ENCODE results near the gene KLLN. TPM values are rescaled to one million over a fixed set of nuclear protein-coding genes. Genes with fewer than 3 reads are reported as not detected.
"Not testable (repeated sequence)": the region's sequence is repeated elsewhere in the genome, so short reads cannot be mapped to it uniquely, and the experiment has no call there.

KLLN gene, protein sequence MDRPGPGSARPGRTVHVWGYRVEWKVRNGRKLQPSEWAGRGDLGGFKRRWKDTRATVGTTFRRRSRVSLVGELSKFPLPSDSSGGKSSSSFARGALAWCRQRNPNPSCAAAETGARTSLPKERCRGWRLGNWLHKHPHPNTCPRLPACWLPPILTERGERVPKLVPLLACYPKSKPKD
- polyA plus RNA-seq (2013, experiment 1 of 2): 0.46 TPM
- 0.47 TPM for polyA plus RNA-seq (2013, experiment 2 of 2)

DNA sequence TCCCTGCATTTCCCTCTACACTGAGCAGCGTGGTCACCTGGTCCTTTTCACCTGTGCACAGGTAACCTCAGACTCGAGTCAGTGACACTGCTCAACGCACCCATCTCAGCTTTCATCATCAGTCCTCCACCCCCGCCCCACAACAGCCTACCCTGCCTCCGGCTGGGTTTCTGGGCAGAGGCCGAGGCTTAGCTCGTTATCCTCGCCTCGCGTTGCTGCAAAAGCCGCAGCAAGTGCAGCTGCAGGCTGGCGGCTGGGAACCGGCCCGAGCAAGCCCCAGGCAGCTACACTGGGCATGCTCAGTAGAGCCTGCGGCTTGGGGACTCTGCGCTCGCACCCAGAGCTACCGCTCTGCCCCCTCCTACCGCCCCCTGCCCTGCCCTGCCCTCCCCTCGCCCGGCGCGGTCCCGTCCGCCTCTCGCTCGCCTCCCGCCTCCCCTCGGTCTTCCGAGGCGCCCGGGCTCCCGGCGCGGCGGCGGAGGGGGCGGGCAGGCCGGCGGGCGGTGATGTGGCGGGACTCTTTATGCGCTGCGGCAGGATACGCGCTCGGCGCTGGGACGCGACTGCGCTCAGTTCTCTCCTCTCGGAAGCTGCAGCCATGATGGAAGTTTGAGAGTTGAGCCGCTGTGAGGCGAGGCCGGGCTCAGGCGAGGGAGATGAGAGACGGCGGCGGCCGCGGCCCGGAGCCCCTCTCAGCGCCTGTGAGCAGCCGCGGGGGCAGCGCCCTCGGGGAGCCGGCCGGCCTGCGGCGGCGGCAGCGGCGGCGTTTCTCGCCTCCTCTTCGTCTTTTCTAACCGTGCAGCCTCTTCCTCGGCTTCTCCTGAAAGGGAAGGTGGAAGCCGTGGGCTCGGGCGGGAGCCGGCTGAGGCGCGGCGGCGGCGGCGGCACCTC, at the start of gene KLLN, which contains the start of gene PTEN:
KLLN (minus strand) TSS at position 481 of the 891 bp plus-strand sequence. CDS start 1,046 bp downstream, outside the sequence.
PTEN (plus strand) TSS at position 573 of the 891 bp plus-strand sequence. CDS start 845 bp downstream, outside the sequence.
- Histone ChIP-seq H4K8ac (ENCODE audit: low read length) (peak within 1 kb of the TSS; percentile 89), H3K23ac (ENCODE audit: low read length in 2 of 2) (peak within 1 kb of the TSS; percentile 91 to 96), H2BK120ac (ENCODE audit: low read depth, low read length) (peak within 1 kb of the TSS; percentile 82), H2BK5ac (ENCODE audit: low read depth, low read length, poor library complexity, severe bottlenecking) (peak within 1 kb of the TSS; percentile 89), H3K4me1 (ENCODE audit: control insufficient read depth, insufficient read depth, low read depth, low read length) (peaks cover 6% of the 10 kb centered on the region), H3K9me3 (ENCODE audit: control insufficient read depth, low read length) (no peaks in the 10 kb centered on the region), H3K4me3 (ENCODE audit: insufficient read depth in 1 of 2, low read depth in 1 of 2, low read length in 2 of 2) (peak within 1 kb of the TSS; percentile 85 to 100), H3K27ac (ENCODE audit: low read length, poor library complexity, severe bottlenecking) (peak within 1 kb of the TSS; percentile 91), H4K91ac (ENCODE audit: low read length) (peak within 1 kb of the TSS; percentile 91), H2BK15ac (ENCODE audit: low read depth, poor library complexity, severe bottlenecking) (peak within 1 kb of the TSS; percentile 96), H3K9ac (ENCODE audit: low read length) (peak within 1 kb of the TSS; percentile 97), H2AK5ac (ENCODE audit: low read length, severe bottlenecking) (peak within 1 kb of the TSS; percentile 4), H3K36me3 (ENCODE audit: control insufficient read depth in 1 of 2, insufficient read depth in 2 of 2, low read depth in 1 of 2, low read length in 2 of 2) (no peaks in the 10 kb centered on the region), H3K18ac (ENCODE audit: low read depth in 1 of 2, low read length in 2 of 2) (peak within 1 kb of the TSS; percentile 94 to 99), H3K79me1 (replicated peaks; ENCODE audit: low read length, poor library complexity, severe bottlenecking) (no peaks in the 10 kb centered on the region), H2BK12ac (ENCODE audit: low read length in 2 of 2) (peak within 1 kb of the TSS; percentile 67 to 98), H3K27me3 (ENCODE audit: control insufficient read depth in 1 of 2, insufficient read depth in 1 of 2, low read length in 2 of 2) (no peaks in the 10 kb centered on the region), H2AFZ (ENCODE audit: low read depth, low read length) (peak within 1 kb of the TSS; percentile 97), H3K4me2 (ENCODE audit: low read length, poor library complexity, severe bottlenecking) (peak within 1 kb of the TSS; percentile 94), H3K14ac (ENCODE audit: low read length in 2 of 2) (peak within 1 kb of the TSS; percentile 71 to 82), H3K4ac (ENCODE audit: low read depth in 1 of 2, low read length in 2 of 2) (peak within 1 kb of the TSS; percentile 64 to 99)
- peak; percentile 93 for DNase-seq
- WGBS: under 1% methylated on average over 77 of the region's 89 CpGs

DNA sequence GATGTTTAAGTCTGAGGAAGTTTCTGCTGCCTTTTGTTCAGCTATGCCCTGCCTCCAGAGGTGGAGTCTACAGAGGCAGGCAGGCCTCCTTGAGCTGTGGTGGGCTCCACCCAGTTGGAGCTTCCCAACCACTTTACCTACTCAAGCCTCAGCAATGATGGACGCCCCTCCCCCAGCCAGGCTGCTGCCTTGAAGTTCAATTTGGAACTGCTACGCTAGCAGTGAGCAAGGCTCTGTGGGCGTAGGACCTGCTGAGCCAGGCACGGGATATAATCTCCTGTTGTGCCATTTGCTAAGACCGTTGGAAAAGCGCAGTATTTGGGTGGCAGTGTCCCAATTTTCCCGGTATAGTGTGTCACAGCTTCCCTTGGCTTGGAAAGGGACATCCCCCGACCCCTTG, 40.1 kb upstream of the KLLN start:
- H3K27ac ChIP-seq (ENCODE audit: low read length, poor library complexity, severe bottlenecking); H3K4me2 ChIP-seq (ENCODE audit: low read length, poor library complexity, severe bottlenecking); H3K4me3 ChIP-seq (ENCODE audit: insufficient read depth in 1 of 2, low read depth in 1 of 2, low read length in 2 of 2); H2AK5ac ChIP-seq (ENCODE audit: low read length, severe bottlenecking); H2BK5ac ChIP-seq (ENCODE audit: low read depth, low read length, poor library complexity, severe bottlenecking); H3K4ac ChIP-seq (ENCODE audit: low read depth in 1 of 2, low read length in 2 of 2); H2AFZ ChIP-seq (ENCODE audit: low read depth, low read length); H4K8ac ChIP-seq (ENCODE audit: low read length); H3K18ac ChIP-seq (ENCODE audit: low read depth in 1 of 2, low read length in 2 of 2); DNase-seq; H3K14ac ChIP-seq (ENCODE audit: low read length in 2 of 2); H3K27me3 ChIP-seq (ENCODE audit: control insufficient read depth in 1 of 2, insufficient read depth in 1 of 2, low read length in 2 of 2); H4K91ac ChIP-seq (ENCODE audit: low read length); H2BK120ac ChIP-seq (ENCODE audit: low read depth, low read length); H2BK12ac ChIP-seq (ENCODE audit: low read length in 2 of 2); H3K4me1 ChIP-seq (ENCODE audit: control insufficient read depth, insufficient read depth, low read depth, low read length); H3K23ac ChIP-seq (ENCODE audit: low read length in 2 of 2); H3K9me3 ChIP-seq (ENCODE audit: control insufficient read depth, low read length); H3K9ac ChIP-seq (ENCODE audit: low read length); H2BK15ac ChIP-seq (ENCODE audit: low read depth, poor library complexity, severe bottlenecking): not testable (repeated sequence)
- Histone ChIP-seq H3K79me1 (replicated peaks; ENCODE audit: low read length, poor library complexity, severe bottlenecking) (peaks cover 16% of the 10 kb centered on the region), H3K36me3 (ENCODE audit: control insufficient read depth in 1 of 2, insufficient read depth in 2 of 2, low read depth in 1 of 2, low read length in 2 of 2) (peaks cover 16 to 41% of the 10 kb centered on the region in 2 experiments)
- WGBS: over 99% methylated on average over 8 of the region's 8 CpGs

DNA sequence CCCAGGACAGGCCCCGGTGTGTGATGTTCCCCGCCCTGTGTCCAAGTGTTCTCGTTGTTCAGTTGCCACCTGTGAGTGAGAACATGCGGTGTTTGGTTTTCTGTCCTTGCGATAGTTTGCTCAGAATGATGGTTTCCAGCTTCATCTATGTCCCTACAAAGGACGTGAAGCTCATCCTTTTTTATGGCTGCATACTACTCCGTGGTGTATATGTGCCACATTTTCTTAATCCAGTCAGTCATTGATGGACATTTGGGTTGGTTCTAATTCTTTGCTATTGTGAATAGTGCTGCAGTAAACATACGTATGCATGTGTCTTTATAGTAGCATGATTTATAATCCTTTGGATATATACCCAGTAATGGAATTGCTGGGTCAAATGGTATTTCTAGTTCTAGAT, 34.6 kb upstream of the KLLN start:
- not testable (repeated sequence) for H3K4me2 ChIP-seq (ENCODE audit: low read length, poor library complexity, severe bottlenecking); DNase-seq; H3K23ac ChIP-seq (ENCODE audit: low read length in 2 of 2); H3K14ac ChIP-seq (ENCODE audit: low read length in 2 of 2); H3K27me3 ChIP-seq (ENCODE audit: control insufficient read depth in 1 of 2, insufficient read depth in 1 of 2, low read length in 2 of 2); H2BK15ac ChIP-seq (ENCODE audit: low read depth, poor library complexity, severe bottlenecking); H4K8ac ChIP-seq (ENCODE audit: low read length); H3K4ac ChIP-seq (ENCODE audit: low read depth in 1 of 2, low read length in 2 of 2); H2BK5ac ChIP-seq (ENCODE audit: low read depth, low read length, poor library complexity, severe bottlenecking); H3K18ac ChIP-seq (ENCODE audit: low read depth in 1 of 2, low read length in 2 of 2); H2BK120ac ChIP-seq (ENCODE audit: low read depth, low read length); H3K27ac ChIP-seq (ENCODE audit: low read length, poor library complexity, severe bottlenecking); H3K79me1 ChIP-seq (replicated peaks; ENCODE audit: low read length, poor library complexity, severe bottlenecking); H2BK12ac ChIP-seq (ENCODE audit: low read length in 2 of 2); H2AFZ ChIP-seq (ENCODE audit: low read depth, low read length); H3K4me3 ChIP-seq (ENCODE audit: insufficient read depth in 1 of 2, low read depth in 1 of 2, low read length in 2 of 2); H3K9ac ChIP-seq (ENCODE audit: low read length); H3K9me3 ChIP-seq (ENCODE audit: control insufficient read depth, low read length); H2AK5ac ChIP-seq (ENCODE audit: low read length, severe bottlenecking); H3K4me1 ChIP-seq (ENCODE audit: control insufficient read depth, insufficient read depth, low read depth, low read length); H4K91ac ChIP-seq (ENCODE audit: low read length)
- H3K36me3 ChIP-seq (ENCODE audit: control insufficient read depth in 1 of 2, insufficient read depth in 2 of 2, low read depth in 1 of 2, low read length in 2 of 2): peaks cover 0 to 33% of the 10 kb centered on the region in 2 experiments
- over 99% methylated on average over 7 of the region's 8 CpGs for WGBS

DNA sequence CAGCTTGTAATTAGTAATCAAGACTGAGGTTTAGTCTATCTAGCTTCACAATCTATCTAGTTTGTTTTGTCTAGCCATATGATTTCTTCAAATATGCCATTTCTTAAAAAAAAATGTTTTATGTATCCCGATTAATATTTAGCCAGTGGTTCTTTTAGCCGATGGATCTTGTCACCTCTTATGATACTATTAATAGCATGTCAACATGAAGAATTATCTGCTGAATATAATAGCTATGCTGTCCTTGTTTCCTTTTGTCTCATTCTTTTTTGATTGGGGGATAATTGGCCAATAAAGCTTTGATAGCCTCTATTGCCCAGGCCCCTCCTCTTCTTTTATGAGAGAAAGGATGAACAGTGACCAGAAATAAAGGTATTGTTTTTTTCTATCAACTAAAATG, 32.9 kb upstream of the KLLN start:
- no peak overlapping the region for H3K27ac ChIP-seq (ENCODE audit: low read length, poor library complexity, severe bottlenecking)
- H2AFZ ChIP-seq (ENCODE audit: low read depth, low read length): no peak overlapping the region
- H3K27me3 ChIP-seq (ENCODE audit: control insufficient read depth in 1 of 2, insufficient read depth in 1 of 2, low read length in 2 of 2): no peaks in the 10 kb centered on the region
- no peak overlapping the region for H2AK5ac ChIP-seq (ENCODE audit: low read length, severe bottlenecking)
- no peak overlapping the region for H3K18ac ChIP-seq (ENCODE audit: low read depth in 1 of 2, low read length in 2 of 2)
- no peak overlapping the region for H3K23ac ChIP-seq (ENCODE audit: low read length in 2 of 2)
- no peak overlapping the region for H4K91ac ChIP-seq (ENCODE audit: low read length)
- no peak overlapping the region for H3K4me2 ChIP-seq (ENCODE audit: low read length, poor library complexity, severe bottlenecking)
- peaks cover 1% of the 10 kb centered on the region for H3K4me1 ChIP-seq (ENCODE audit: control insufficient read depth, insufficient read depth, low read depth, low read length)
- no CpG with 5 or more reads among the region's 2 CpGs for WGBS
- H3K4me3 ChIP-seq (ENCODE audit: insufficient read depth in 1 of 2, low read depth in 1 of 2, low read length in 2 of 2): no peak overlapping the region
- H2BK12ac ChIP-seq (ENCODE audit: low read length in 2 of 2): no peak overlapping the region
- H2BK5ac ChIP-seq (ENCODE audit: low read depth, low read length, poor library complexity, severe bottlenecking): no peak overlapping the region
- no peak overlapping the region for H3K4ac ChIP-seq (ENCODE audit: low read depth in 1 of 2, low read length in 2 of 2)
- peaks cover 0 to 32% of the 10 kb centered on the region in 2 experiments for H3K36me3 ChIP-seq (ENCODE audit: control insufficient read depth in 1 of 2, insufficient read depth in 2 of 2, low read depth in 1 of 2, low read length in 2 of 2)
- no peak overlapping the region for H2BK15ac ChIP-seq (ENCODE audit: low read depth, poor library complexity, severe bottlenecking)
- no peaks in the 10 kb centered on the region for H3K9me3 ChIP-seq (ENCODE audit: control insufficient read depth, low read length)
- no peak for DNase-seq
- H2BK120ac ChIP-seq (ENCODE audit: low read depth, low read length): no peak overlapping the region
- peaks cover 5% of the 10 kb centered on the region for H3K79me1 ChIP-seq (replicated peaks; ENCODE audit: low read length, poor library complexity, severe bottlenecking)
- H3K9ac ChIP-seq (ENCODE audit: low read length): no peak overlapping the region
- H3K14ac ChIP-seq (ENCODE audit: low read length in 2 of 2): no peak overlapping the region
- no peak overlapping the region for H4K8ac ChIP-seq (ENCODE audit: low read length)

All from mesenchymal stem cell (in vitro differentiated cells and primary cell).